Erythroblast (primary cell): ENCODE data around the gene MAGEF1.

Experiments used
- GATA1 ChIP-seq: IDR thresholded peaks from 2 replicates; pipeline ENCODE4 v1.6.1; 2011; ENCODE audit warnings: low read depth, mild to moderate bottlenecking, control low read depth, low read length, moderate library complexity
- POLR2A ChIP-seq: IDR thresholded peaks from 2 replicates; pipeline ENCODE4 v1.6.1; 2011; ENCODE audit warnings: mild to moderate bottlenecking, low read length

DNA sequence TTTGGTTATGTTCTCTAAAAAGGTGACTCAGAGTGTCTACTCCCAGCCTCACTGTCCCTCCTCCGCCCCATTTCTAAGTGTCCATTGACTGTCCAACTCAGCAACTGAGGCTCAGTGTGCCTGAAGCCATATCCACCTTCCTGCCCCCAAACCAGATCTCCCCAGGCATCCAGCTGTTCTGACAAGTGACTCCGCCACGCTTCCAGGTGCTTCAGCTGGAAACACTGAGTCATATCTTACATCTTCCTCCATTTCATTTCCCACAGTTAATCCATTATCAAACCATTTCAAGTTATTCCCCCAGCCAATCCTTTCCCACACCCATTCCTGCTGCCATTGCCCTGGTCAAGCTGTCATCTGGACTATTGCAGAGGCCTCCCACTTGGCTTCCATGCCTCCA lies 17.1 kb downstream of the MAGEF1 start:
- TF ChIP-seq POLR2A: no peak
- no peak for TF ChIP-seq GATA1
